Activated CD4-positive, alpha-beta T cell treated with anti-CD3 and anti-CD28 coated beads, Interleukin-2, Interleukin-4, amounts not matched to agents 100 ng/mL and 50 ng/mL, durations not matched to agents 16 hours and 8 hours (primary cell): ENCODE results near the gene NPM3.

ENCODE experiments used
- DNase-seq: peaks from one replicate; pipeline ENCODE4 v3.0.0-alpha.2; 2020; ENCODE audit warnings: low spot score

NPM3 gene

DNA sequence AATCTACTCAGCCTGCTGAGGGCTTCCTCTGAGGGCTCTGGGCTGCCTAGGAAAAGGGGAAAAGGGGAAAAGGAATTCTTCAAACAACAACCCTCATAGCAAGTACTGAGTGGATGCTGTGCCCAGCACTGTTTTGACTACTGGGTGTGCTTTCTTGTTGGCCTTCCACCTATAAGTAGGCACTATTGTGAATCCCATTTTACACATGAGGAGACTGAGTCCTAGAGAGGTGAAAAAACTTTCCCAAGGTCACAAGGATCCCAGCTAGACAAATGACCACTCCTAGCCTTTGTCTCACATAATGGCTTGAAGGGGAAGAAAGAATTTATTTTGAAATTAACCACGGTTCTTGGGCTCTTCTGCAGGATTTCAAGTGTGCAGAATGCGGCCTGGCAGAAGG is 24.4 kb downstream of the NPM3 start:
- no peak for DNase-seq

DNA sequence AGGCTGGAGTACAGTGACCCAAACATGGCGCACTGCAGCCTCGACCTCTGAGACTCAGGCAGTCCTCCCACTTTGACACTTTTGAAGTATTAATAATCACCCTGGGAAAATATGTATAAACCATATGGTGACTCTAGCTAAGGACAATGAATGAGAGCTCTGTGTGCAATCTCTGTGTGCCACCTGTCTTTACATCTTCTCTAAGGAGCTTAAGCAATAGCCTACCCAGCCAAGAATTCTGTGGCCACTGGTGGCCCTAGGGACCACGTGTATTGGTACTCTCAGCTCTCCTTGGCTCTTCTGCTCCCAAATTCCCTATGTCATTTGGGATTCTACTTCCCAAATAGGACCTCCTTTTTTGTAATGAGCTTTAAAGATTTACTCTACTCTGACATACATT is 31.0 kb downstream of the NPM3 start:
- DNase-seq: no peak

DNA sequence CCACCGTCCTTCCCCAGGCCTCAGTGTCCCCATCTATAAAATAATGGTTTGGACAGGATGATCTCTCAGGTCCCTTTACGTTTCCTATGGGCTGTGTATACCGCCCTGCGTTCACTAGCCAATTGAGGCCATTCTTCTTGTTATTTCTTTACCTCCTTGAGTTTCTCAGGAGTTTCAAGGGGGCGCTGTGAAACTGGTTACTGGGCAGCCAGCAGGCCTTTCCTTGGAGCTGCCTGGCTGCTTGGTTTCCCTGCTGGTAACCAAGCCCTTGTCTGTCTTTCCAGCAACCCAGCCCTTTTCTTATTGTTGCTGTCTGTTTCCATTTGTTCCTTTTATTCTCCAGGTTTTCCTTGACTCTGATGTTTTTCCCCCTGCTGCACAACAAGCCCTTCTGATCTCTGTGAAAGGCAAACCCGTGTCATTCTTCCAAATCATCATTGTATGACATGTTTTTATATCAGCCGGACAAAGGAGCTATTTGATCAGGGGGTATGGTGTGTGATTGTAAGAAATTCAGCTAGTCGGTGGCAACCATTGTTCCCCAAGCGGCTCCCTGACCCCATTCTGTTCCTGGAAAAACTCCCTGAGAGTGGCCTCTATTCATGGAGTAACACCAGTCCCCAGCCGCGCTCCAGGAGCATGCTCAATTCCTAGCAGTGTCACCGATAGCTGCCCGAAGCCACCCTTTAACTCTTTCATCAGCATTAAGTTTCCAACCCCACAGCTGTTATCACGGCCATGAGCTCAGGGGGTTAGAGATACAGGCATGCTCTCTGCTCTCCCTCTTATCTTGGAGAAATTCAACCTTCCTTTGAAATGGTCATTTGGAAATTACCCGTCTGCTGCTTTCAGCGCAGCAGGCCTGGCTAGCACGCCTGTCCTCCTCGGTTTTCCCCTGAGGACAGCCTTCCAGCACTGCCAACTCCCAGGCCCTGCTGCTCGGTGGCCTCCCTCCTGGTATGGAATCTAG is 33.9 kb downstream of the NPM3 start:
- no peak for DNase-seq

DNA sequence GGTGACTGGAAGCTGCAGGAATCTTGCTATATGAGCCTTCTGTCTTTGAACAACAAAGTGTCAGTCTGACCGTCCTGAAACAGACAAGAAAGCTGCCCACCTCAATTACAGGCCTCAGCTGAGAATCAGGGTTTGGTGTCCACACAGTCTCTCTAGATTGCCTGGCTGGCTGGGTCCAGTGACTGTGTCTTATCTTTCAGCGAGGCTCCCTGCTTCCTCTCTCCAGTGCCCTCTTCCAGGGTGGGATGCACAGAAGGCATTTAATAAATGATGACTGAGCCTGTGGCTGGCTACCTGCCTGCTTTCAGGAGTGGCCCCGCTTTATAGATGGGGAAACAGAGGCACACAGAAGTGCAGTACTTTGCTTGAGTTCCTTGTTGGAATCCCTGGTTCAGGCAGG is 34.8 kb downstream of the NPM3 start:
- no peak for DNase-seq

DNA sequence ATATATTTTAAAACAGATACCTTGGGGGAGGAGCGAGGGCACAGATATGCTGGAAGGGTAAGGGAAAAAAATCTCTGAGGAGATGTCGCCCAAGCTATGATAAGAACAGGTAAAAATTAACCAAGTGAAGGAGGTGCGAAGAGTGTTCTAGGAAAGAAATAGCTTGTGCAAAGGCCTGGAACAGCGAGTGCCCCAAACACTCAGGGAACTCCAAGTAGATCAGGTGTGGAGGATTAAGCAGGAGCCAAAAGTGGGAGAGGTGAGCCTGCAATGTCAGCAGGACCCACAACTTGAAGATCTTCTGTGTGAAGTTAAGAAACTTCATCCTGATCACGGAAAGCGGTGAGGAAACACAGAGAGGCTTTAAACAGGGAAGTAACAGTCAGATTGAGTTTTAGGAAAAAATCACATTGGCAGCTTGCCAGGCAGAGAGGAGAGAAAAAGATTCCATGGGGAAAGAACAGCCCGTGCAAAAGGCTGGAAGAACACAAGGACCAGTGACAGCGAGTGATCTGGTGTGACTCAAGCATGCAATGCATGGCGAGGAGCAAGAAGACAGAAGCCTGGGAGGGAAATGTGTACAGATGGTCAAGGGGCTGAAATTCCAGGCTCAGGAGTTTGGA is 38.1 kb downstream of the NPM3 start:
- no peak for DNase-seq

DNA sequence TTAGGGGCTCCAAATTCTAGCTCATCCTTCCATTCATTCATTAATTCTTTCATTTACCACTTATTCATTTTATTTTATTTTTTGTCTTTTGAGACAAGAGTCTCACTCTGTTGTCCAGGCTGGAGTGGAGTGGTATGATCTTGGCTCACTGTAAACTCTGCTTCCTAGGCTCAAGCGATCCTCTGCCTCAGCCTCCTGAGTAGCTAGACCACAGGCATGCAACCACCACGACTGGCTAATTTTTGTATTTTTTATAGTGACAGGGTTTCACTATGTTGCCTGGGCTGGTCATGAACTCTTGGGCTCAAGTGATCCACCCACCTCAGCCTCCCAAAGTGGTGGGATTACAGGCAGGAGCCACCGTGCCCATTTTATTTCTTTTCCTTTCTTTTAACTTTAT is 39.0 kb downstream of the NPM3 start:
- DNase-seq: no peak

DNA sequence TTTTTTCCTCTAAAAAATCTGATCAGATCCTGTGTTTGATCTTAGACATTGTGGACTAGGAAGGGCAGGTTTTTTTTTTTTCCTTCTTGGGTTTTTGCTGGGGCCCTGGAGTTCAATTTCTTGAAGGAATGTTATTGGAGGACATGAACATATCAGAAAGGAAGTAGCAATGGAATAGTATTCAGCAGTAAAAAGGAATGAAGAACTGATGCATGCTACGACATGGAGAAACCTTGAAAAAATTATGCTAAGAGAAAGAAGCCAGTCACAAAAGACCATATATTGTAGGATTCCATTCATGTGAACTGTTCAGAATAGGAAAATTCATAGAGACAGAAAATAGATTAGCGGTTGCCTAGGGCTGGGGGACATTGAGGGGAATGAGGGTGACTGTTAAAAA is 41.3 kb downstream of the NPM3 start:
- DNase-seq: no peak

DNA sequence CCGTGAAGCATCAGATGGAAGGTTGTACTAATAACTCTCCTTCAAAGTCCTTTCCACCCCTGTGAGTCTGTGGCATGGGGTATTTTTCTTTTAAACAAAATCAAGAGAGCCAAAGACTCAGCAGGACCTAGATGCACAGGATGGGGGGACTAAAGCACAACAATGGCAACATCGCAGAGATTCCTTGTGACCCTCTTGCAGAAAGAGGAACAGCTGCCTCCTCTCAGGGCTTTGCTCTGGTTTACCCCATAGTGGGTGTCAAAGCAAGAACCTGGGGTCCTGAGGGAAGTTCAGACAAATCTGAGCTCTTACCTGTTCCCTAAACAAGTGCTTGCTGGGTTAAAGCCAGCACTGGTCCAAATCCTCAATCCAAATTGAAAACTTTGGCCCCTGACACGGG is 46.6 kb downstream of the NPM3 start:
- DNase-seq: no peak

DNA sequence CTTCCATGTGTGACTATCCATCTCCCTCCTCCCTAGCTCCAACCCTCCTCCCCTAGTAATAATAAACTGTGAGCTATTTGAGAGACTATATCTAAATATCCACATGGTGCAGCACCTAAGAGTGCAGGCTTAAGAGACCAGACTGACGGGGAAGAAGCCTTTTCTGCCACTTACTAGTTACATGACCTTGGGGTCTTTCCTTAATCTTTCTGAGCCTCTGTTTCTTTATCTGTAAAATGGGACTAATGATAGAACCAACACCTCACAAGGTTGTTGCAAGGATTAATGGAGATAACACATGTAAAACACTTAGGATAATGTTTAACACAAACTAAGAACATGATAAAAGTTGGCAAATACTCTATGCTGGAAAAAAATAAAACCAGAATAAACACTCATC is 51.1 kb downstream of the NPM3 start:
- no peak for DNase-seq
